ENCODE measurements around the gene RNF207.
"Not testable (repeated sequence)": the region's sequence is repeated elsewhere in the genome, so short reads cannot be mapped to it uniquely, and the experiment has no call there.

Gene RNF207

GRCh38 chr1:6200188-6200809 lies 5.6 kb upstream of the RNF207 start:
- no peak for ATAC-seq
- no peak for DNase-seq

- no peak for DNase-seq
- ATAC-seq: no peak
These were observed 3.7 kb upstream of the RNF207 start for GRCh38 chr1:6202256-6202655.

GRCh38 chr1:6206520-6206855 lies 569 bp downstream of the RNF207 start:
- ATAC-seq: no peak

GRCh38 chr1:6207075-6207885 lies 1.4 kb downstream of the RNF207 start:
- DNase-seq: no peak
- no peak for ATAC-seq

More at GRCh38 chr1:6206520-6206855, 569 bp downstream of the RNF207 start:
- DNase-seq: no peak

- DNase-seq (no peak), ATAC-seq (no peak)
These were observed 2.0 kb downstream of the RNF207 start for GRCh38 chr1:6207921-6208320.

GRCh38 chr1:6208723-6209660 lies 3.1 kb downstream of the RNF207 start:
- peak; percentile 4 for ATAC-seq
- DNase-seq: peak; percentile 37

GRCh38 chr1:6209661-6210580 lies 4.0 kb downstream of the RNF207 start:
- peak; percentile 17 for ATAC-seq
- peak; percentile 44 for DNase-seq

- ATAC-seq: no peak
- DNase-seq: no peak
These were observed 4.9 kb downstream of the RNF207 start for GRCh38 chr1:6210591-6211355.

- DNase-seq (no peak), ATAC-seq (no peak)
These were observed 5.8 kb downstream of the RNF207 start for GRCh38 chr1:6211731-6212130.

GRCh38 chr1:6212193-6212959 lies 6.5 kb downstream of the RNF207 start:
- no peak for ATAC-seq

GRCh38 chr1:6218375-6219164 lies 12.7 kb downstream of the RNF207 start:
- ATAC-seq (no peak), DNase-seq (no peak)

More at GRCh38 chr1:6212193-6212959, 6.5 kb downstream of the RNF207 start:
- no peak for DNase-seq

GRCh38 chr1:6219641-6220040 lies 13.7 kb downstream of the RNF207 start:
- not testable (repeated sequence) for ATAC-seq, DNase-seq

GRCh38 chr1:6220236-6220635 lies 14.3 kb downstream of the RNF207 start:
- ATAC-seq (no peak), DNase-seq (no peak)

GRCh38 chr1:6221210-6221784 lies 15.4 kb downstream of the RNF207 start:
- ATAC-seq: no peak
- DNase-seq: no peak

GRCh38 chr1:6222636-6223035 lies 16.7 kb downstream of the RNF207 start:
- no peak for ATAC-seq

GRCh38 chr1:6223617-6224016 lies 17.7 kb downstream of the RNF207 start:
- no peak for ATAC-seq
- DNase-seq: no peak

More at GRCh38 chr1:6222636-6223035, 16.7 kb downstream of the RNF207 start:
- no peak for DNase-seq

- ATAC-seq (no peak), DNase-seq (no peak)
These were observed 18.8 kb downstream of the RNF207 start for GRCh38 chr1:6224718-6225117.

- ATAC-seq (no peak), DNase-seq (no peak)
These were observed 19.7 kb downstream of the RNF207 start for GRCh38 chr1:6225651-6226050.

- ATAC-seq: no peak
These were observed 27.5 kb downstream of the RNF207 start for GRCh38 chr1:6233376-6233775.

More at GRCh38 chr1:6233376-6233775, 27.5 kb downstream of the RNF207 start:
- DNase-seq: no peak
